H1 (cell line): ENCODE results near the gene UCMA.
"Not testable (repeated sequence)": the region's sequence is repeated elsewhere in the genome, so short reads cannot be mapped to it uniquely, and the experiment has no call there.

Experiments
- CBX8 ChIP-seq: fragments of 300-800, 300-1000 bp; sonication (generic); IDR thresholded peaks from 2 replicates; pipeline ENCODE4 v1.7.1; 2016; ENCODE audit warnings: low read depth, low read length, borderline replicate concordance
- EZH2 ChIP-seq: fragments of 200-600 bp; sonication (generic); IDR thresholded peaks from 2 replicates; pipeline ENCODE4 v1.7.1; 2012; ENCODE audit warnings: low read depth, mild to moderate bottlenecking, moderate library complexity, low read length, inconsistent platforms; ENCODE audit not compliant: severe bottlenecking
- TAF7 ChIP-seq: optimal IDR thresholded peaks from 2 replicates; pipeline ENCODE3; 2011; ENCODE audit warnings: low read depth, mild to moderate bottlenecking, inconsistent platforms, low read length, moderate library complexity, borderline replicate concordance
- TCF12 ChIP-seq: IDR thresholded peaks from 2 replicates; pipeline ENCODE4 v1.6.1; 2011; ENCODE audit warnings: low read depth, mild to moderate bottlenecking, low read length
- TF ChIP-seq, protein P1 (sequence below), 3 experiments: IDR thresholded peaks; 1 replicate in 2 of 3; 2 replicates in 1 of 3; pipeline versions ENCODE4 v1.5.1 to v1.6.1; 2011; ENCODE audit warnings: low read length in 3 of 3, mild to moderate bottlenecking in 3 of 3, inconsistent platforms in 2 of 3, low read depth in 1 of 3, moderate library complexity in 1 of 3; ENCODE audit not compliant: insufficient read depth in 1 of 3; ENCODE audit errors: control extremely low read depth in 1 of 3

DNA sequence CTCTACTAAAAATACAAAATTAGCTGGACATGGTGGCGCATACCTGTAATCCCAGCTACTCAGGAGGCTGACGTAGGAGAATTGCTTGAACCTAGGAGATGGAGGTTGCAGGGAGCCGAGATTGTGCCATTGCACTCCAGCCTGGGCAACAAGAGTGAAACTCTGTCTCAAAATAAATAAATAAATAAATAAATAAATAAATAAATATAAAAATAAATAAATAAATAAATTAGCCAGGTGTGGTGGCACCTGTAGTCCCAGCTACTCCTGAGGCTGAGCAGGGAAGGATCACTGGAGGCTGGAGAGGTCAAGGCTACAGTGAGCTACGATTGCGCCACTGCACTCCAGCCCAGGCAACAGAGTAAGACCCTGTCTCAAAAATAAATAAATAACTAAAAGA is 8.1 kb upstream of the UCMA start:
- TF ChIP-seq TCF12, EZH2, CBX8, TAF7: not testable (repeated sequence)
- TF ChIP-seq, protein P1, sequence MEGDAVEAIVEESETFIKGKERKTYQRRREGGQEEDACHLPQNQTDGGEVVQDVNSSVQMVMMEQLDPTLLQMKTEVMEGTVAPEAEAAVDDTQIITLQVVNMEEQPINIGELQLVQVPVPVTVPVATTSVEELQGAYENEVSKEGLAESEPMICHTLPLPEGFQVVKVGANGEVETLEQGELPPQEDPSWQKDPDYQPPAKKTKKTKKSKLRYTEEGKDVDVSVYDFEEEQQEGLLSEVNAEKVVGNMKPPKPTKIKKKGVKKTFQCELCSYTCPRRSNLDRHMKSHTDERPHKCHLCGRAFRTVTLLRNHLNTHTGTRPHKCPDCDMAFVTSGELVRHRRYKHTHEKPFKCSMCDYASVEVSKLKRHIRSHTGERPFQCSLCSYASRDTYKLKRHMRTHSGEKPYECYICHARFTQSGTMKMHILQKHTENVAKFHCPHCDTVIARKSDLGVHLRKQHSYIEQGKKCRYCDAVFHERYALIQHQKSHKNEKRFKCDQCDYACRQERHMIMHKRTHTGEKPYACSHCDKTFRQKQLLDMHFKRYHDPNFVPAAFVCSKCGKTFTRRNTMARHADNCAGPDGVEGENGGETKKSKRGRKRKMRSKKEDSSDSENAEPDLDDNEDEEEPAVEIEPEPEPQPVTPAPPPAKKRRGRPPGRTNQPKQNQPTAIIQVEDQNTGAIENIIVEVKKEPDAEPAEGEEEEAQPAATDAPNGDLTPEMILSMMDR (IDR thresholded peaks at IDR 0.05; ENCODE audit: control extremely low read depth in 1 of 3, insufficient read depth in 1 of 3, low read depth in 1 of 3, low read length in 3 of 3), result not testable (repeated sequence)
